Left forelimb (tissue), 1 donor: Measurements from ENCODE around the gene PARVG.

Experiments used
- DNase-seq: peaks from one replicate; pipeline ENCODE4 v3.0.0-alpha.2; 2018; ENCODE audit warnings: low spot score

The PARVG gene

GRCh38 chr22:44180706-44181032 is at the start of gene PARVG:
TSS of gene PARVG (plus strand) at chr22:44180925. CDS start at chr22:44183330, 2,405 bp downstream.
- DNase-seq: no peak

- no peak for DNase-seq
Measured at GRCh38 chr22:44131412-44131811, 49.3 kb upstream of the PARVG start.

- no peak for DNase-seq
Measured at GRCh38 chr22:44131989-44132685, 48.6 kb upstream of the PARVG start.

GRCh38 chr22:44132724-44133123 is 48.0 kb upstream of the PARVG start:
- no peak for DNase-seq

- no peak for DNase-seq
Measured at GRCh38 chr22:44133161-44133560, 47.6 kb upstream of the PARVG start.

GRCh38 chr22:44133901-44134571 is 46.7 kb upstream of the PARVG start:
- DNase-seq: no peak

- no peak for DNase-seq
Measured at GRCh38 chr22:44136112-44136511, 44.6 kb upstream of the PARVG start.

GRCh38 chr22:44136786-44137185 is 43.9 kb upstream of the PARVG start:
- no peak for DNase-seq

- no peak for DNase-seq
Measured at GRCh38 chr22:44137415-44137814, 43.3 kb upstream of the PARVG start.

GRCh38 chr22:44139773-44140172 is 41.0 kb upstream of the PARVG start:
- no peak for DNase-seq

GRCh38 chr22:44142421-44143104 is 38.2 kb upstream of the PARVG start:
- no peak for DNase-seq

- no peak for DNase-seq
Measured at GRCh38 chr22:44143105-44143474, 37.6 kb upstream of the PARVG start.

GRCh38 chr22:44143579-44143978 is 37.1 kb upstream of the PARVG start:
- DNase-seq: no peak

GRCh38 chr22:44144046-44144569 is 36.6 kb upstream of the PARVG start:
- no peak for DNase-seq

GRCh38 chr22:44145544-44145943 is 35.2 kb upstream of the PARVG start:
- no peak for DNase-seq

- DNase-seq: no peak
Measured at GRCh38 chr22:44146088-44146861, 34.5 kb upstream of the PARVG start.

- DNase-seq: no peak
Measured at GRCh38 chr22:44147008-44147645, 33.6 kb upstream of the PARVG start.

GRCh38 chr22:44147821-44148574 is 32.7 kb upstream of the PARVG start:
- DNase-seq: peak; percentile 78

- DNase-seq: no peak
Measured at GRCh38 chr22:44151676-44152075, 29.0 kb upstream of the PARVG start.

- DNase-seq: no peak
Measured at GRCh38 chr22:44153710-44154109, 27.0 kb upstream of the PARVG start.

GRCh38 chr22:44154436-44154942 is 26.2 kb upstream of the PARVG start:
- DNase-seq: no peak
